ENCODE data around the gene TEKTIP1. TPM values are rescaled to one million over a fixed set of nuclear protein-coding genes. Genes with fewer than 3 reads are reported as not detected.
"Not testable (repeated sequence)": the region's sequence is repeated elsewhere in the genome, so short reads cannot be mapped to it uniquely, and the experiment has no call there.

Gene TEKTIP1
- total RNA-seq, 1 donor from 2014 or later = not detected

DNA sequence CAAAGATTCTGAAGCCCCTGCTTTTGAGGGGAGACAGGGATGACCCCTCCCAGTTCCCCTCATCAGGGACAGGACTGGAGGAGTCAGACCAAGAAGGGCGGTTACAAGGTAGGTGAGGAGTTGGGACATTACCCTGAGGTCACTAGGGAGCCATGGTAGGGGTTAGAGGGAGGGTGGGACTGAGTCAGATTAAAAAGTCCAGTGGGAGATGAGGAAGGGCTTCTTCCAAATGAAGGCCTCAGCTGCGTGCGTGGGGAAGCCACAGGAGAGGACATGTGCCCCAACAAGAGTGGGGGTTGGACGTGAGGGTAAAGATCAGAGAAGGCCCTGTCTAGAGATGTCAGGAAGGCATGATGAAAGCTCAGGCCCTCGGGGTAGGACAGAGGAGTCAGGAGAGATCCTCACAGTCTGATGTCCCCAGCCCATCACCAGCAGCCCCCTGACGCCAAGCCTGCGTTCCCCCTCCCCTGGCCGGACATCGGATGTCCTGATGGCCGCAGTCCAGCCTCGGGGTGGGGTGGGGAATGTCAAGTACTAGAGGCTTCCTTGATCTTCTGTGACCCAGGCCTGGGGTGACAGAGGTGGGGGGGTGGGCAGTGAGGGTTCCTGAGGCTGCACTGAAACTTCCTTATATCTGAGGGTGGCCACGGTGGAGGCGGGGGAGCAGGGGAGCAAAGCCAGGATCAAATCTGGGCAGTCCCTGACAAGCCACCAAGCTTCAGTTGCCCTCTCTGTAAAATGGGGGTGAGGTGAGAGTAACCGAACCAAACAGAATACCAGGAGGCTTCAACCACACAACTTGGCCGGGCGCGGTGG is 24.9 kb downstream of the TEKTIP1 start:
- no peaks in the 10 kb centered on the region for H3K27me3 ChIP-seq (ENCODE audit: control insufficient read depth, insufficient read depth, low read length)
- TF ChIP-seq, protein P1, sequence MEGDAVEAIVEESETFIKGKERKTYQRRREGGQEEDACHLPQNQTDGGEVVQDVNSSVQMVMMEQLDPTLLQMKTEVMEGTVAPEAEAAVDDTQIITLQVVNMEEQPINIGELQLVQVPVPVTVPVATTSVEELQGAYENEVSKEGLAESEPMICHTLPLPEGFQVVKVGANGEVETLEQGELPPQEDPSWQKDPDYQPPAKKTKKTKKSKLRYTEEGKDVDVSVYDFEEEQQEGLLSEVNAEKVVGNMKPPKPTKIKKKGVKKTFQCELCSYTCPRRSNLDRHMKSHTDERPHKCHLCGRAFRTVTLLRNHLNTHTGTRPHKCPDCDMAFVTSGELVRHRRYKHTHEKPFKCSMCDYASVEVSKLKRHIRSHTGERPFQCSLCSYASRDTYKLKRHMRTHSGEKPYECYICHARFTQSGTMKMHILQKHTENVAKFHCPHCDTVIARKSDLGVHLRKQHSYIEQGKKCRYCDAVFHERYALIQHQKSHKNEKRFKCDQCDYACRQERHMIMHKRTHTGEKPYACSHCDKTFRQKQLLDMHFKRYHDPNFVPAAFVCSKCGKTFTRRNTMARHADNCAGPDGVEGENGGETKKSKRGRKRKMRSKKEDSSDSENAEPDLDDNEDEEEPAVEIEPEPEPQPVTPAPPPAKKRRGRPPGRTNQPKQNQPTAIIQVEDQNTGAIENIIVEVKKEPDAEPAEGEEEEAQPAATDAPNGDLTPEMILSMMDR (IDR thresholded peaks at IDR 0.05; ENCODE audit: insufficient read depth, low read length, severe bottlenecking) = no peak
- no peaks in the 10 kb centered on the region for H3K36me3 ChIP-seq (ENCODE audit: control insufficient read depth, insufficient read depth, low read length)
- no peak overlapping the region for H3K4me3 ChIP-seq (ENCODE audit: low read depth, low read length)
- no peak for FAIRE-seq
- DNase-seq (ENCODE audit: low read depth) = no peak

- H3K4me3 ChIP-seq (ENCODE audit: low read depth, low read length) = no peak overlapping the region
- no peak for FAIRE-seq
- H3K36me3 ChIP-seq (ENCODE audit: control insufficient read depth, insufficient read depth, low read length) = no peaks in the 10 kb centered on the region
- no peaks in the 10 kb centered on the region for H3K27me3 ChIP-seq (ENCODE audit: control insufficient read depth, insufficient read depth, low read length)
- no peak for DNase-seq (ENCODE audit: low read depth)
- TF ChIP-seq, protein P1 (IDR thresholded peaks at IDR 0.05; ENCODE audit: insufficient read depth, low read length, severe bottlenecking) = no peak
Observed at GRCh38 chr19:3565139-3565538, 26.2 kb downstream of the TEKTIP1 start.

DNA sequence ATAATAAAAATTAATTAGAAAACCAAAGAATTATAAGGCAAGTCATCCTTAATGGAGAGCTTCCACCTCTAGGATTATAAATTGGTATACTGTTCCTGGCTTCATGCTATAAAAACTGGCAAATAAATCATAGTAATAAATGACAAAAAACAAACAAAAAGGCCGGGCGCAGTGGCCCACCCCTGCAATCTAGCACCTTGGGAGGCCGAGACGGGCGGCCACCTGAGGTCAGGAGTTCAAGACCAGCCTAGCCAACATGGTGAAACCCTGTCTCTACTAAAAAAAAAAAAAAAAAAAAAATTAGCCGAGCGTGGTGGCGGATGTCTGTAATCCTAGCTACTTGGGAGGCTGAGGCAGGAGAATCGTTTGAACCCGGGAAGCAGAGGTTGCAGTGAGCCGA is 31.1 kb downstream of the TEKTIP1 start:
- not testable (repeated sequence) for H3K27me3 ChIP-seq (ENCODE audit: control insufficient read depth, insufficient read depth, low read length); H3K36me3 ChIP-seq (ENCODE audit: control insufficient read depth, insufficient read depth, low read length); H3K4me3 ChIP-seq (ENCODE audit: low read depth, low read length); FAIRE-seq; DNase-seq (ENCODE audit: low read depth)

DNA sequence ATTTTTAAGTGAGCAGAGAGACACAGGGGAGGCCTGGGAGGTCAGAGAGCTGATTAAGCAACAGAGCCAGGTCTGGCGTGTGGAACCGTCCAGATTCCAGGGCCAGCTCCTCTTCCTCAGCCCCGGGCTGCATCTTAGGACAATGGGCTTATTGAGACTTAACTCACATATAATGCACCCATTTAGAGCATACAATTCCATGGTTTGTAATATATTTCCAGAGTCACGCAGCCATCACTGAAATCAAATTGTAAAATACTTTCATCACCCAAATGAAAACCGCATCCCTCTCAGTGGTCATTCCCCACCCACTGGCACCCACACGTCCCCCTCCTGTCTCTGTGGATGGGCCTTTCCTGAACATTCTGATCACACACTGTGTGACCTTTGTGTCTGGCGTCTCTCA is 31.6 kb downstream of the TEKTIP1 start:
- Histone ChIP-seq H3K36me3 (ENCODE audit: control insufficient read depth, insufficient read depth, low read length) (peaks cover 2% of the 10 kb centered on the region), H3K27me3 (ENCODE audit: control insufficient read depth, insufficient read depth, low read length) (no peaks in the 10 kb centered on the region), H3K4me3 (ENCODE audit: low read depth, low read length) (no peak overlapping the region)
- FAIRE-seq (no peak), DNase-seq (ENCODE audit: low read depth) (no peak)
- TF ChIP-seq, protein P1 (IDR thresholded peaks at IDR 0.05; ENCODE audit: insufficient read depth, low read length, severe bottlenecking) = no peak

DNA sequence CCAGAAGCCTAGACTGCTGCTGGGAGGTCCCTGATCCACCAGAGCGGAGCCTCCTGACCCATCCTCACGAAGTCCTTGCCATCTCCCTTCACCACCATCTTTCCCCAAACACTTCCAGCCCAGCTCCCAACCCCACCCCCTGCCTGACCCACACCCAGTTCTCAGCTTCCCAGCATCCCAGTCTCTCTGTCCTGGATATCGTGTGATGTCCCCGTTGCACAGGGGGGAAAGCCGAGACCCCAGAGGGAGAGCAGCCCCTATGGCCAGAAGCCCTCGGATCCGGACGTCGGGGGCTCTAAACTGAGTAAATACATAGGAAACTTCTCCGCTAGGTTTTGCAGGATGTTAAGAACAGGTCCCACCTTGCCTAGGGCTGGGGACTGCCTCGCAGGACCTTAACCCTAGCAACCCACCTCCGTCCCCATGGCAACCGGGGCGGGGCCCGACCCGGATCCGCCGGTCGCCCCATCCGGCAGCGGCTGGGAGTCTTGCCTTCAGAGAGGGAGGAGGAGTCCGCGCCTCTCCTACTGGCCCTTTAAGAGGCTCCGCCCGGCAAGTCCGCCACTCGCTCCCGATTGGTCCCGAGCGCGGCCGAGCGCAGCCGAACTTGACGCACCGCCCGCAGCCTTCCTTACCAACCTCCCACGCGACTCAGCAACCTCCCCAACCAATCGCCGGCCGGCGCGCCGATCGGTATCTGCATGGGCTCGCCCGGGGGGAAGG is 33.3 kb downstream of the TEKTIP1 start:
- peak; percentile 98 for DNase-seq (ENCODE audit: low read depth)
- peak overlapping the region; percentile 36 for H3K4me3 ChIP-seq (ENCODE audit: low read depth, low read length)
- H3K27me3 ChIP-seq (ENCODE audit: control insufficient read depth, insufficient read depth, low read length) = no peaks in the 10 kb centered on the region
- H3K36me3 ChIP-seq (ENCODE audit: control insufficient read depth, insufficient read depth, low read length) = peaks cover 6% of the 10 kb centered on the region
- TF ChIP-seq, protein P1 (IDR thresholded peaks at IDR 0.05; ENCODE audit: insufficient read depth, low read length, severe bottlenecking) = no peak
- no peak for FAIRE-seq

DNA sequence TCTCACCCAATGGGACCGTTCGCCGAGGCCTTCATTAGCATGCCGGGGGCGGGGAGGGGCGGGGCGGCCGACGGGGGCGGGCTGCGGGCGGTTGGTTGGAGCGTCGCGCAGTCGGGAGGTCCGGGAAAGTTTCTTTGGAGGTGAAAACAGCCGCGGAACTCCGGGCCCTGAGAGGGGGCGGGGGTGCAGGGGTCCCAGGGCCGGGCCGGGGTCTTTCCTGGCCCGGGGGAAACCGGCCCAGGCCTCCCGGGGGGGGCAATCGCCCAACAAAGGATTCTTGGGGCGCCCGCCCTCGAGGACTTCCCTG is 33.8 kb downstream of the TEKTIP1 start, which contains the start of gene HMG20B:
TSS of gene HMG20B (plus strand) at position 90 of the 307 bp plus-strand sequence. CDS start 366 bp downstream, outside the sequence.
- Histone ChIP-seq H3K36me3 (ENCODE audit: control insufficient read depth, insufficient read depth, low read length) (peaks cover 6% of the 10 kb centered on the region), H3K4me3 (ENCODE audit: low read depth, low read length) (peak within 1 kb of the TSS; percentile 92), H3K27me3 (ENCODE audit: control insufficient read depth, insufficient read depth, low read length) (no peaks in the 10 kb centered on the region)
- TF ChIP-seq, protein P1 (IDR thresholded peaks at IDR 0.05; ENCODE audit: insufficient read depth, low read length, severe bottlenecking) = no peak
- DNase-seq (ENCODE audit: low read depth) (no peak), FAIRE-seq (no peak)

All from bronchial epithelial cell (primary cell).